ENCODE results near the gene ACTA2.
A peak's percentile ranks its signal among the peaks of the same experiment; 100 is the strongest.

Gene ACTA2

DNA sequence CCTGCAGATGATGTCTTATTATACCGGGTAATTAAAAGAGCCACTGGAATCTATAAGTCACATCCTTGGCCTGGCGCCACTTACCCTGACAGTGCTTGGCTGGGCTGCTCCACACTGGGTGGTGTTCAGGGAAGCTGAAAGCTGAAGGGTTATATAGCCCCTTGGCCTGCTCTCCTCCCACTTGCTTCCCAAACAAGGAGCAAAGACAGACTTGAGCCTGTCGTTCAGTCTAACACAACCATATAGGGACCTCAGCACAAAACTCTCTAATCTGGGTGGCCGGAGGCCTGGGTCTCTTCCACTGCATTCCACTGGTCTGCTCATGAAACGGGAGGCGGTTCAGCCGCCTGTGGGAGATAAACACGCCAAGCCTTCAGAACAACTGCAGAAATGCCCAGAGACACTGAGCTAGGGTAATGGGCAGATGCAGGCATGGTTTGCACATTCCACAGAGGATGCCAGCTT lies at the start of gene ACTA2:
TSS of gene ACTA2 (minus strand) at position 127 of the 465 bp plus-strand sequence. CDS start 3,843 bp downstream, outside the sequence.
- no peak for DNase-seq

DNA sequence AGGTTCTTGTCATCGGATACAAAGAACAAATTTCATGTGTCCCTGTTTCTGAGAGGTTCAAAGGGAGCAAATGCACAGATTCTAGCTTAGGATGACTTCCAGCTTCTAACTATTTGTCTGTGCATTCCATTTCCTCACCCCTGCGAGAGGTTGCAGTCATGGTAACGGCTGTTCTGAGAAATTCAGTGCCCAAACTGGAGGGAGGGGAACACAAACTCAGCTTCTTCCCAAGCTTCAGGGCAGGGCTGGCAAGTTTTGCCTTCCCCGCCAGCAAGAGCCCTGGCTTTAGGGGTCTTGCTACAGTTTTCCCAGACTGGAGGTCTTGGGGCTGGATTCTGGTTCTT lies 49.1 kb upstream of the ACTA2 start:
- no peak for DNase-seq

DNA sequence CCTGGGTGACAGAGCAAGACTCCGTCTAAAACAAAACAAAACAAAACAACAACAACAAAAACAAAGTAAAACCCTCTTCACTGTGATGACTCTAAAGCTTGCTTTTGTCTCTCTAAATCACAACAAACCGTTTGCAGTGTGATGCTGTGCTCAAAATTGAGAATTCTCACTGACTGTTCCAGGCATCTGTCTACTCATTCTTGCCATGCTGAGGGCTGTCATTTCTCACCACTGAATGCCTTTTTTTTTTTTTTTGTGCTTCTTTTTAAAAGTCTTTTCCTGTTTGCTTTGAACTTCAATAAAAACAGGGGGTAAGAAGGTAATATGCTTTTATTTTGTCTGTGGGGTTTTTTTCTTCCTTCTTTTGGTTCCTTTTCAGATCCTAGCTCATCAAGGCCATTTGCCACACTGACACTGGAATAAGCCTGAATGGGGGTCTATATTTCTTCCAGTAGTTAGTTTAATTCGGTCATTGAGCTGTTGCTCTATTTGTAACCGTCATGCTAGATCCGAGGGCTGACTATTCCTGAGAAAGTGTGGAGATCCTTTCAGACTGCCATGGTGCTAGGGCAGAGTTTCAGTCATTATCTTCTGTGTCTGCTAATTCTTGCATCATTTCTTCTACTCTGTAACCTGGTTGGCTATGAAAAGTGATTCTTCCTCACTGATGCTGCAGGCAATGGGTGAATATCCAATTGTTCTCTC lies 48.6 kb upstream of the ACTA2 start:
- no peak for DNase-seq

DNA sequence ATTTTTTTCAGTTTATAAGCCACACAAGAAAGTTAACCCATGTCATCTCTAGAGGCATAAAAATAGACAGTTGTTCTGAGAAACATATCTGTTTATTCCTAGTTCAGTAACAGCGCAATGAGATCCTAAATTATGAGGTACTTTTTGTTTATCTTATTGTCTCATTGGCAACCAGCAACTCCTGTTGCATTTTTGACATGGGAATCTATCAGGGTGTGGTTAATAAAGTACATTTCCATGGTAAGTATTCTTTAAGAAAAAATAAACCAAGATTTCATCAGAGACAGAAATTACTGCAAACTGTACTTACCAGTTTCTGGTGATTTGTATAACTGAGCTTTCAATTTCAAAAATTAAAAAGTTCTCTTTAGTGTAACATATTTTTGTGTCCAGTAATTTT lies 47.1 kb upstream of the ACTA2 start:
- DNase-seq: peak; percentile 33

DNA sequence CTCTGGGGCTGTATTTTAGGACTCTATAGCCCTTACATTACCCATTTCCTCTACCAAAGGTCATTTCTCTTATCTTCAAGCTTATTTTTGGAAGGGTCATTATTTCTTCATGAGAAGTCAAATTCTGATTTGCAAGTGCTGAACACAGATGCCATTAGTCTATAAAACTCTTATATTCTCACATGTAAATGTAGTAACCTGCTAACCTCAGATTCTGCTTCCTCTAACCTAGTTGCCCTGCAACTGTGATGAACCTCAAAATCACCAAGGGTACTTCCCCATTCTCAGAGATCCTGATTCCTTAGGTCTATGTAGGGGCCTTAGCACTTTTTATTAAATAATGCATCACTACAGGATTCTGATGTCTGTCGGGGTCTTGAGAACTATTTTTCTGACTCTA lies 44.4 kb upstream of the ACTA2 start:
- DNase-seq: no peak

DNA sequence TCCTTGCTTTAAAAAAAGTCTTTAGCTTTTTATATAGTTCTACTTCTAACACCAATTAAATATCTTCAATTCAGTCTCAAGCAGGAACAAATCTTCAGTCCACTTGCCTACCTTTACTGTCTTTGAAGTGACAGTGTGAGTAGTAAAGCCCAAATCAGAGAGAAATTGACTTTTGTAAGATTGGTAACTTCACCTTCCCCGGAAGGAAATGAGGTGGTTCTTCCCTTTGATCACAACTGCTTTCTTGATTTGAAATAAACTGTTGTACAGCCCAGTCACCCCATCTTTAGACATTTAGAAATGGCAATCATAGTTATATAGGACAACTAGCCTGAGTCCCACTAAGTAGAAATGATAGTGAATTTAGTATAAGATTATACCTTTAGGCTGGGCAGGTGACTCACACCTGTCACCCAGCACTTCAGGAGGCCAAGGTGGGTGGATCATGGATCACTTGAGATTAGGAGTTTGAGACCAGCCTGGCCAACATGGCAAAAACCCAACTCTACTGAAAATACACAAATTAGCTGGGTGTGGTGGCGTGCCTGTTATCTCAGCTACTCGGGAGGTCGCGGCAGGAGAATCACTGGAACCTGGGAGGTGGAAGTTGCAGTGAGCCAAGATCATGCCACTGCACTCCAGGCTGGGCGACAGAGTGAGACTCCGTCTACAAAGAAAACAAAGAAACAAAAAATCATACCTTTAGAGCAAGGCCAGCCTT lies 42.7 kb upstream of the ACTA2 start:
- DNase-seq: peak; percentile 58

DNA sequence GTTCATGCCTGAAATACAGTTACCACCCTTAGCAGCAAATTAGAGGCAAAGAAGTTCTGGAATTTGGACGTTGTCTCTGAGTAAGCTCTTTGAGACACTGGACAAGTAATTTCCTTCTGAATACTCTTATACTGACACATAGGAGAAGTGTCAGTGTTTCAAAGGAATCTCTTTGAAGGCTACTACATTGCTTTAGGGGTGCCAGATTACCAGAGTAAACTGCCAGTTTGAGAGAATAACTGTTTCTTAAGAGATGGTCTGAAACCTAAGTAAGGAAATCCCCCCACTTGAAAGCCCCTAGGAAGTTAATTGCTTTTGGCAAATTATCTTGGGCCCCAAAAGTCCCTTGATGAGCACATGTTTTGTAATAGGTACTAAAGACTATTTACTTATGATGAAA lies 41.4 kb upstream of the ACTA2 start:
- no peak for DNase-seq

DNA sequence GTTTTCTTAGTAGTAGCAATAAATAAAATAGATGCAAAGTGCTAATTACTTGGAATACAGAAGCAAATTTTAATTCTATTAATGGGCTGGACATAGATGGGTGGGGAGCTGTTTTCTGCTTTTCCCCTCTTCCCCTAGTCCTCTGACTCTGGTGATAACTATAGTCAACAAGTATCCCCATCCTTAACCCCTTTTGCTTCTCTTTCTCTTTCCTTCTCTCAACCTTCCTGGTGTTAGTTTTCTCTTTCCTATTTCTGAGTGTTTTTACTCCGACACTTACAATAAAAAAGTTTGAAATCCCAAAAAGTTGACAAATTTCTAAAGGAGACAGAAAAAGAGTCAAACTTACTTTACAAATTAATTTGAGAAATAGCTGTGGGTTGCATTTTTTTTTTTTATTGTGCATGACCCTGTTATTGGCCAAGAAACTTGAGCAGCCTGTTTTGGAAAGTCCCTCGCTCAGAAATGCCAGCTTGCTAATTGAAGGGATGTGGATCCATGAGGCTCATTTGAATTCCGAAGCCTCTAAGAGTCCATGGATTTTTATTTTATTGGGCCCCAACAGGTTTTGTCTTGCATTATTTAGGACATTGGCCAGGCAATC lies 40.5 kb upstream of the ACTA2 start:
- no peak for DNase-seq

DNA sequence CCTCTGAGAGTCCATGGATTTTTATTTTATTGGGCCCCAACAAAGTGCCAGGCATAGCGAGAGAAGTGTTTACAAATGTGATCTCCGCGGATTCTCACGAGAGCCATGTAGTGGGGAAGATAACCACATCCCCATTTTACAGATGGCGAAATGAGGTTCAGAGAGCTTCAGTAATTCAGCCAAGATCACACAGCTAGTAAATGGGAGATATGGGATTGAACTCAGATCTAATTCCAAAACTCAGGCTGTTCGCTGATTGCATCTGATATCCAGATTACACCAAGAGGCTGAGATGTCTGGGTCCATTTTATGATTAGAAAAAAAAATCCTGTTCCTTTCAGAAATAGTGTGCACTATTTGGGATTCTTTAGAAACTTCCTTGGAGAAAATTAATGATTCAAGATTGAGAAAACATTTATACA lies 39.3 kb upstream of the ACTA2 start:
- no peak for DNase-seq

DNA sequence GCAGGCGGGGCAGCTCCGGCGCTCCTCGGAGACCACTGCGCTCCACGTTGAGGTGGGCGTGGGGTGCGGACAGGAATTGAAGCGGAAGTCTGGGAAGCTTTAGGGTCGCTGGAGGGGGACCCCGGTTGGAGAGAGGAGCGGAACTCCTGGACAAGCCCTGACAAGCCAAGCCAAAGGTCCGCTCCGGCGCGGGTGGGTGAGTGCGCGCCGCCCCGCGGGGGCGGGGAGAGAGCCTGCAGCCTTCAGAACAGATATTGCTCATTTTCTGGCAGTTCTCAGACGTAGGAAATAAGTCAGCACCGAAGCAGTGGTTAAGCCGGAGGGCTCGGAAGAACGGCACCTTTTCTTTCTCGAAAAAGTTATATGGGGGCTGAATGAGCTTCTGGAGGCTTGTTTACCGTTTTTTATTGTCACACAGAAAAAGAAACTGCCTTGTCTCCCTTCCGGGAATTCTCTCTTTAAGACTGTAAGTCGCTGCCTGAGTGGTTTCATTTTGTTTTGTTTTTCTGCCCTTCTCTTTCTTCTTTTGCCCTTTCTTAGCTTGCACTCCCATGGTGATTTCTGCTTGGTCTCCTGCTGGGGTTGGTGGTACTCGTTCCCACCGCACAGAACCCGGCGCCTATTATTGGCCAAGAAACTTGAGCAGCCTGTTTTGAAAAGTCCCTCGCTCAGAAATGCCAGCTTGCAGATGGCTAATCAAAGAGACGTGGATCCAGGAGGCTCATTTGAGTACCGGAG lies 38.8 kb upstream of the ACTA2 start:
- peak; percentile 70 for DNase-seq

DNA sequence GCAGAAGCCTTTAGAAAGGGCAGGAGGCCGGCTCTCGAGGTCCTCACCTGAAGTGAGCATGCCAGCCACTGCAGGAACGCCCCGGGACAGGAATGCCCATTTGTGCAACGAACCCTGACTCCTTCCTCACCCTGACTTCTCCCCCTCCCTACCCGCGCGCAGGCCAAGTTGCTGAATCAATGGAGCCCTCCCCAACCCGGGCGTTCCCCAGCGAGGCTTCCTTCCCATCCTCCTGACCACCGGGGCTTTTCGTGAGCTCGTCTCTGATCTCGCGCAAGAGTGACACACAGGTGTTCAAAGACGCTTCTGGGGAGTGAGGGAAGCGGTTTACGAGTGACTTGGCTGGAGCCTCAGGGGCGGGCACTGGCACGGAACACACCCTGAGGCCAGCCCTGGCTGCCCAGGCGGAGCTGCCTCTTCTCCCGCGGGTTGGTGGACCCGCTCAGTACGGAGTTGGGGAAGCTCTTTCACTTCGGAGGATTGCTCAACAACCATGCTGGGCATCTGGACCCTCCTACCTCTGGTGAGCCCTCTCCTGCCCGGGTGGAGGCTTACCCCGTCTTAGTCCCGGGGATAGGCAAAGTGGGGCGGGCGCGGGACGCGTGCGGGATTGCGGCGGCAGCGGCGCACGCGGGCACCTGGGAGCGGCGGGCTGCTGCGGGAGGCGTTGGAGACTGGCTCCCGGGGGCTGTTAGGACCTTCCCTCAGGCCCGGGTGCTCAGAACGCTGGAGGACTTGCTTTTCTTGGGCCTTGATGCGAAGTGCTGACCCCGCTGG lies 38.0 kb upstream of the ACTA2 start, which contains the start of gene FAS:
TSS of gene FAS (plus strand) at position 415 of the 777 bp plus-strand sequence. CDS start at position 494, 79 bp downstream.
- peak; percentile 72 for DNase-seq

DNA sequence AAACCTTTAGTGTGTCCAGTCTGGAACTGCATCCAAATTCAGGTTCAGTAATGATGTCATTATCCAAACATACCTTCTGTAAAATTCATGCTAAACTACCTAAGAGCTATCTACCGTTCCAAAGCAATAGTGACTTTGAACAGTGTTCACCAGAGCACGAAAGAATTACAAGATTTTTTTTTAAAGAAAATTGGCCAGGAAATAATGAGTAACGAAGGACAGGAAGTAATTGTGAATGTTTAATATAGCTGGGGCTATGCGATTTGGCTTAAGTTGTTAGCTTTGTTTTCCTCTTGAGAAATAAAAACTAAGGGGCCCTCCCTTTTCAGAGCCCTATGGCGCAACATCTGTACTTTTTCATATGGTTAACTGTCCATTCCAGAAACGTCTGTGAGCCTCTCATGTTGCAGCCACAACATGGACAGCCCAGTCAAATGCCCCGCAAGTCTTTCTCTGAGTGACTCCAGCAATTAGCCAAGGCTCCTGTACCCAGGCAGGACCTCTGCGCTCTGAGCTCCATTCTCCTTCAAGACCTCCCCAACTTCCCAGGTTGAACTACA lies 37.3 kb upstream of the ACTA2 start:
- DNase-seq: peak; percentile 25

DNA sequence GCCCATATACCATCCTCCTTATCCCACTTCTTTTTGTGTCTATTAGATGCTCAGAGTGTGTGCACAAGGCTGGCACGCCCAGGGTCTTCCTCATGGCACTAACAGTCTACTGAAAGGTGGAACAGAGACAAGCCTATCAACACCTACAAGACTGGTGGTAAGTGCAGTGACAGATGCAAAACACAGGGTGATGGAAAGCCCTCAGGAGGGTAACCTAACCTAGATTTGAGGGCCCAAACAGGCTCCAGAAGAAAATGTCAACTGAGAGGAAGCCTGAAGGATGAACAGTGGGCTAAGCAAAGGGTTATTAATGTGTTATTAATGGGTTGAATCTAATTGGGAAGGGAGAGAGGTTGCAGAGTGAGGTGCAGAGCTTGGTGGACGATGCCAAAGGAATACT lies 36.9 kb upstream of the ACTA2 start:
- no peak for DNase-seq

DNA sequence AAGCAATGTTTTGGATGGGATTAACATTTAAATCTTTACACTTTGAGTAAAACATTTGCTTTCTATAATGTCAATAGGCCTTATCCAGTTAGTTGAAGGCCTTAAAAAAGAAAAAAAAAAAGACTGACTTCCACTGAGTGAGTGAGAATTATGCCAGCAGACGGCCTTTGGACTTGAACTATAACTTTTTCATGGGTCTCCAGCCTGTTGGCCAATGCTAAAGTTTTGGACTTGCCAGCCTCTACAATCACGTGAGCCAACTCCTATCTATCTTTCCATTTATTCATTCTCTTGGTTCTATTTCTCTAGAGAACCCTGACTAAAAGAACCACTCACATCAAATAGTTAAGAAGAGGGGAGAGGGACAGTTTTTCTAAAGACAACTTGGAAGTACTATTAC lies 35.3 kb upstream of the ACTA2 start:
- DNase-seq: no peak

DNA sequence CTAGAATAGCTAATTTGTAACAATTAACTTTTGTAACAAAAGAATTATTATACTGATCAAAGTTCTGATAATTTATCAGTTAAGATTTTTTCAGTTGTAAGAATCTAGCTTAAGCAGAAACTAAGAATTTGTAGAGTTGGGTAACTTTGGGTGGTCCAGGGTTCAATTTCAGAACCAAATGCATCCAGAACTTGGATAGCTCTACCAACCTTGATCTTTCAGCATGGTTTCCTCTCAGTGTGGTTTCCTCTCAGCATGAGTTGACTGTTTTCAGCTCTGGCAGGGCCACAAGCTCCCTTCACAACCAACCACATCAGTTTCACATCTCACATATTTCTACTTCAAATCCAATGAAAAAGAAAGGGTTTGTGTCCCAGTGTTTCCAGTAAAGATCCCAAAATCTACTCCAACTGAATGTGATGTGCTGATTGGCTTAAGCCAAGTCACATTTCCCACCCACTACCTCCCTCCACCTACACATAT lies 34.7 kb upstream of the ACTA2 start:
- DNase-seq: no peak

DNA sequence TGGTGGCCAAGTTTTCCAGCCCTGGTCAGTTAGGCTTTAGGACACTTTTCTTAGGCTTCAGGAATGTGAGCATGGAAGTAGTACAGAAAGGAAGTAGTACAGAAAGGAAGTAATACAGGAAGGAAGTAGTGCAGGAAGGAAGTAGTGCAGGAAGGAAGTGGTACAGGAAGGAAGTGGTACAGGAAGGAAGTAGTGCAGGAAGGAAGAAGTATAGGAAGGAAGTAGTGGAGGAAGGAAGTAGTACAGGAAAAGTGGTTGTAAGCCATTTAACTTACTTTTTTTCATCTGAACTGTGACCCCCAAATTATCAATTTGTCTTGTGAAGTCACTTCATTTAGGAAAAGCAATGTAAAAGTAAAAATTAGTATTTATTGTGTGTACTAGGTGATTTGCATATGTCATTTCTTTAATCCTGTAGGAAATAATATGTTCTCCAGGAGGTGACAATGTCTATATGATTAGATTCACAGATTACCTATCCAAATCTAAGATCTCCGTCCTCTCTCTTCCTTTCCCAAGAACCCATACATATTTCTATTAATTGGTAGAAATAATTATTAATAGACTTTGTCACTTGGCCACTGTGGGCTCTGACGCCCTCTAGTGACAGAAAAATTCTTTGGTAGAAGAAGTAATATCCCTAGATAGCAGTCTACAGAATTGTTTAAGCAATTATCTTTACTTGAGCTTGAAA lies 34.1 kb upstream of the ACTA2 start:
- DNase-seq: peak; percentile 80

DNA sequence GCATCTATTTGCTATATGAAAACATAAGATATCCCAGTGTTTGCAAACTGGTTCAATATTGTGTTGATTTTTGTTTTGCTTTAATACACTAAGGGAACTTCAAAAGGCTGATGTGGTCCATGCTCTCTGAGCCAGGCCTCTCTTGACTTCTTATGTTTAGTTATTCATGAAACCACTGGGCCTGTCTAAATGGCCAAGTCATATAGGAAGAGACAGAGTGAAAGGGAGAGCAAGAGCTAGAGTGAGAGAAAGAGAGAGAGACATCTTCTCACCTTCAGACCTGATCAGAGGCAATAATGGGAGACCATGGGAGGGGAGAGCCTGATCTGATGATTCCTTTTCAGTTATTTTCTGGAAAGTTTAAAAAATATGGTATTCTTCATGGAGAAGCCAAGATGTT lies 32.0 kb upstream of the ACTA2 start:
- no peak for DNase-seq

DNA sequence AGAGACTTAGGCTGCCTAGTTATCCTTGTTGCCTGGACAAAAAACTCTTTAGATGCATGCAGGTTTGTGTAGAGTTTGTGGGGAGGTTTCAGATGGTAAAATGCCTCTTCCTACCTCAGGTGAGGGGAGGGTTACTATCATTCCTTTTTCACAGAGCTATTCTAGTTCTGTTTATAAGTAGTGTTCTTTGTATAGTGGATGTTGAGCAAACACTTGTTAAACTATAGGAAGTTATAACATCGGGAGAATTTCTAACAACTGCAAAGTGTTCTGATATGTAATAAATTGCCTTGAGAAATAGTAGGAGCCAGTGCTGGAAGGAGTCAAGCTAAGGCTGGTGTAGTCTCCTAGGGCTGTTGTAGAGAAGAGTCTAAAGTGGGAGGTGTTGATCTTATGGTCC lies 31.4 kb upstream of the ACTA2 start:
- no peak for DNase-seq

DNA sequence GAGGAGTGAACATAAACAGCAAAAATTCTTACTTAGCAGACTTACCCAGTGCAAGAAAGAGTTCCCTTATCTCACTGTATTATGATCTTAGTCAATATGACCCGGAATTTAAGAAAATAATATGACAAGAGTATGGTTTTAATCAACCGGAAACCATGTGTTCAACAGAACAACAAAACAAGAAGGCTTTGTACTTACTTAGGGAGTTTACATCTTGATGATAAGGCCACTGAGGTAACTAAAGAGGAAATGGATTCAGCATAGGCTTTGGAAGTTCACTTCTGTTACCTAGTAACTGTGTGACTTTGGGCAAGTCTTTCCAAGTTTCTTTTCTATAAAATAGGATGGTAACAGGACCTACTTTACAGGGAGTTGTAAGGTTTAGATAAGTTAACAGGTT lies 30.6 kb upstream of the ACTA2 start:
- no peak for DNase-seq

DNA sequence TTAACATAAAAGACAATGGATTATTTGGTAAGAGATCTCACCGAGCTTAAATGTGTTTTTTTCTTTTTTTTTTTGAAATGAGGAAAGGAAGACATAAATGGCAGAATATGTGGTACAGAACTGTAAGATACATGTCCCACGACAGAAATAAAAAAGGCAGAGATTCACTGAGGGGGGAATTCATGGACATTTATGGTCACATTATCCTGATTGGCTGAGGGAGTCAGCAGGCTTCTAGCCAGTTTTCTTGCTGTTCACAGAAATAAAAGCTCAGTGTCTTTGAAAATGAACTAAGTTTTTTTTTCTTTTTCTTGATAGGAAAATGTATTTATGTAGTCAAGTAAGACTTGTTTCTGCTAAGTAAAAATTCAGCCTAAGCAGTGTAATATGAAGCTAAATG lies 29.8 kb upstream of the ACTA2 start:
- DNase-seq: no peak

DNA sequence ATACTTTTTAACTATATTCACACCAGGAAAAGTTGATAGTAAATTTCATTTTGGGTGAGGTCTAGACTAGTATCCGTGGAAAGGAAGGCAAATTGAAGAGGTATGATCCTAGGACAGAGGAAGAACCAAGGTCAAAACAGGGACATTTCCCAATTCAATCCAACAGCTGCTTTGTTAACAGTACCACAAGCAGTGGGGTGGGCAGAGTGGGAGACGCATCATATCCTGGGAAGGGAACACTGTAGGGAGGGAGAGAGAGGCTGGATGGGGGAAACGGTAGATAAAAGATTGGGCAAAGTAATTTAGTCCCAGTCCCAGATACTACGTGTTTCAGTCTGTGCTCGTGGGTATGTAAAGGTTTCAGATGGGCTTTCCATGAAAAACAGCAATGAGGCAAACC lies 28.9 kb upstream of the ACTA2 start:
- no peak for DNase-seq

Measured in hematopoietic multipotent progenitor cell treated with erythropoietin and hydrocortisone succinate and interleukin-3 and kit ligand, for 8 days (in vitro differentiated cells).